Measurements from ENCODE around the gene DHRS12.

DNA sequence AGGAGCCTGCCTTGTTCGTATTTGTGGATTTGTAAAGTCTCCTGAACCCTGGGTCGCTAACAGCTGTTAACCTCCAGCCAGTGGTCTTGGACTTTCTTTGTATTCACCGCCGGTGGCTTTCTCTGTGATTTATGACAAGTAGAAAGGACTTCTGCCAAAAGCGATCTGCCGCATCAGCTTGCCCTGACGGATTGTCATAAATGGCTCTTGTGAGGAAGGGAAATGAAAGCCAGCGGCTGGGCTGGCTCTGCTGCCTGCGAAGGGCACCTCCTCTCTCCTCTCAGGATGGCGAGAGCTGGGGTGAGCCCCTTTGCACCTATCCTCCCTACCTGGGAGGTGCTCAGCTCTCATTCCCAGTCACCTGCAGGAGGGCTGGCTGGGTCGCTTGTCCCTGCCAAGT, 25.6 kb downstream of the DHRS12 start:
- TF ChIP-seq, protein P1, sequence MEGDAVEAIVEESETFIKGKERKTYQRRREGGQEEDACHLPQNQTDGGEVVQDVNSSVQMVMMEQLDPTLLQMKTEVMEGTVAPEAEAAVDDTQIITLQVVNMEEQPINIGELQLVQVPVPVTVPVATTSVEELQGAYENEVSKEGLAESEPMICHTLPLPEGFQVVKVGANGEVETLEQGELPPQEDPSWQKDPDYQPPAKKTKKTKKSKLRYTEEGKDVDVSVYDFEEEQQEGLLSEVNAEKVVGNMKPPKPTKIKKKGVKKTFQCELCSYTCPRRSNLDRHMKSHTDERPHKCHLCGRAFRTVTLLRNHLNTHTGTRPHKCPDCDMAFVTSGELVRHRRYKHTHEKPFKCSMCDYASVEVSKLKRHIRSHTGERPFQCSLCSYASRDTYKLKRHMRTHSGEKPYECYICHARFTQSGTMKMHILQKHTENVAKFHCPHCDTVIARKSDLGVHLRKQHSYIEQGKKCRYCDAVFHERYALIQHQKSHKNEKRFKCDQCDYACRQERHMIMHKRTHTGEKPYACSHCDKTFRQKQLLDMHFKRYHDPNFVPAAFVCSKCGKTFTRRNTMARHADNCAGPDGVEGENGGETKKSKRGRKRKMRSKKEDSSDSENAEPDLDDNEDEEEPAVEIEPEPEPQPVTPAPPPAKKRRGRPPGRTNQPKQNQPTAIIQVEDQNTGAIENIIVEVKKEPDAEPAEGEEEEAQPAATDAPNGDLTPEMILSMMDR (IDR thresholded peaks at IDR 0.05; ENCODE audit: low read depth, low read length): no peak
- no peak for TF ChIP-seq EZH2phosphoT487 (IDR thresholded peaks at IDR 0.05; ENCODE audit: low read depth)

Measured in OCI-LY3 (cell line).